Suppressor macrophage (primary cell): ENCODE results near the gene CCDC112.
"Not testable (repeated sequence)": the region's sequence is repeated elsewhere in the genome, so short reads cannot be mapped to it uniquely, and the experiment has no call there.

ENCODE experiments used
- DNase-seq, 4 experiments: peaks; one replicate each; pipeline ENCODE4 v3.0.0-alpha.2; 2020 to 2022
- total RNA-seq, 17 experiments: gene quantifications; one replicate each; lab custom pipeline; 2026; ENCODE audit warnings: mixed read lengths in 6 of 17, inconsistent platforms in 3 of 17; lab: John Stamatoyannopoulos, UW

The CCDC112 gene
- total RNA-seq = 3.5 to 25.7 (median 13.1) reads per million in 17 experiments

DNA sequence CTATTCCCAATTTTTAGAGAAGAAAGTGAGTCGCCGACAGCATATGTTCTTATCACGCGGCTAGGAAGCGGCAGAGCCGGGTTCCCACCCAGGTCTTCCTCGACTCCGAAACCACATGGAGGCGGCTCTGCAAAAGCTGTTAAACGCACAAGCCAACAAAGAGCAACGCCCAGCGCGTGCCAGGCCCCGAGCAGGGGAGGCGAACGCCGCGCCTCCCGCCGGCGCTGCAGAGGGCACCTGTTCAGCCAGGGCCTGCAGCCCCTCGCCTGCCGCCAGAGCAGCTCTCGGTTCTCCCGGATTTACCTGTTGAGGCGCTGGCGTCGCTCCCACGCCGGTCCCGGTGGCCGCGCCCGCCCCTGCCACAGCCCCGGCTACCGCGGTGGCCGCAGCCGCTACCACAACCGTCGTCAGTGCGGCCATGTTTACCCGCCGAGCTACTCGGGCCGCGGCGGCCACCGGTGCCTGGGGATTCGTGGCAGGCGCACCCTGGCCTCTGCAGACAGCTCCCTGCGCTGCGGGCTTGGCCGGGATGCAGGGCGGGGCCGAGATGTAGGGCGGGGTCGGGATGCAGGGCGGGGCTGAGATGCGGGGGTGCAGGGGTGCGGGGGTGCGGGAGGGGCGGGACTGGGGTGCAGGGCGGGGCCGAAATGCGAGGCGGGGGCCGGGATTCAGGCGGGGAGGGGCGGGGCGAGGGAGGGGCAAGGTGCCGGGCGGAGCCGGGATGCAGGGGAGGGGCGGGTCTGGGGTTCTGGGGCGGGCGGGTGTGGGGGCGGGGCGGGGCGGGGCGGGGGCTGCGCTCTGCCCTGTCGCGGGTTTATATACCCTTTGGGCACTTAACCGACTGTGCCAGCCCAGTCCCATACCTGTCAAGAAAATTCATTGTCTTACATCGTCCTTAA, at the start of gene CCDC112:
CCDC112 (minus strand) TSS at position 531 of the 899 bp plus-strand sequence; CDS start at position 420, 111 bp downstream.
- peak; percentile 79 to 95 (median 88) for DNase-seq

GRCh38 chr5:115345344-115345743, 48.9 kb upstream of the CCDC112 start:
- no peak for DNase-seq

- DNase-seq = no peak
These were observed 47.4 kb upstream of the CCDC112 start for GRCh38 chr5:115343855-115344254.

GRCh38 chr5:115342590-115343377, 46.3 kb upstream of the CCDC112 start:
- no peak for DNase-seq

GRCh38 chr5:115341745-115342144, 45.3 kb upstream of the CCDC112 start:
- no peak for DNase-seq

- DNase-seq = no peak
These were observed 42.4 kb upstream of the CCDC112 start for GRCh38 chr5:115338851-115339250.

DNA sequence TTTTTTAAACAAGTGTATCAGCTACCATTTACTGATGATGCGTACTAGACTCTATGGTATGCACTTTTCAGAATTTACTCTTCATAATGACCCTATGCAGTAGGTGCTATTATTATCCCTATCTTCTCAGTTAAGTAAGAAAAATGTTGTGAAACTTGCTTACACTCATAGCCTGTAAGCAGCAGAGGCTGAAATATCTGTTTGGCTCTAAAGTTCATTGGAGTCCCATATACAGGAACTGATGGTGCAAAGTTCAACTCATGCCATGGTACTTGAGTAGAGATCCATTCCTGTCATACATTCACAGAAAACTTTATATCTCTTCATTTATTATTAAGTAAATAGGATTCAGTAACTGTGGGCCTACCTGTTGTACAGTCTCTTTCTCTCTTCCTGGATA, 41.4 kb upstream of the CCDC112 start:
- DNase-seq = peak in 2 of 4 experiments; percentile 23 to 45

DNA sequence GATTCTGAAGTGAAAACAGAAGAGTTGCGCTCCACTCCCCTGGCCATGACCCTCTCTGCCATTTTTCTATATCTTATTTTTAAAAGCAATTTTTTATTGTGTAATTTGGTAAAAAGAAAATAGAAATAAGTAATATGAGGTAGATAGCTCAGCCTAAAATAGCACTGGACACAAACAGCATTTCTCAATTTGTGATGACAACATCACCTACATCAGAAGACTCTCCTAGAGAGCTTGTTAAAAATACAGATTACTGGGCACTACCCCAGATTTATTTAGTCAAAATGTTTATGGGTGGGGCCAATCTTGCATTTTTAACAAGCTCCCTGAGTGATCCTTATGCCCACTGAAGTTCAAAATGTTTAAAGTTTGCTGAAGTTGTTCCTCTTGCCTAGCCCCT, 40.5 kb upstream of the CCDC112 start:
- DNase-seq = peak in 1 of 4 experiments; percentile 29

GRCh38 chr5:115336201-115336720, 39.8 kb upstream of the CCDC112 start:
- DNase-seq = no peak

DNA sequence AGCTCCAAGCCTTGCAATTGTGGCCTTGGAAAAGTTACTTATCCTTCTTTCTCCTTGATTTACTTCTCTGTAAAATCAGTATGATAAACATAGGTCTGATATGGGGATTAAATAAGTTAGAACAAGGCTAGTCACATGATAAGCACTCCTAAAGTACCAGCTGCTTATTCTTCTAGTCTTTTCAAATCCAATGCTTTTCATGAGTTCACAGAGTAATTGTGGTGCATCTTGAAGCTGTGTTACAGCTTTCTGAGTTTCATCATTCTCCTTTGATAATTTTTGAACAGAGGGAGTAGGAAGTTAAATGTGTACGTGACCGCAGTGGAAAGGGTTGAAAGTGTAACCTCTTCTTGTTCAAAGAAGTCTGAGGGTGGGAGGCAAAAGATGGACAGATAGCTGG, 38.8 kb upstream of the CCDC112 start:
- no peak for DNase-seq

DNA sequence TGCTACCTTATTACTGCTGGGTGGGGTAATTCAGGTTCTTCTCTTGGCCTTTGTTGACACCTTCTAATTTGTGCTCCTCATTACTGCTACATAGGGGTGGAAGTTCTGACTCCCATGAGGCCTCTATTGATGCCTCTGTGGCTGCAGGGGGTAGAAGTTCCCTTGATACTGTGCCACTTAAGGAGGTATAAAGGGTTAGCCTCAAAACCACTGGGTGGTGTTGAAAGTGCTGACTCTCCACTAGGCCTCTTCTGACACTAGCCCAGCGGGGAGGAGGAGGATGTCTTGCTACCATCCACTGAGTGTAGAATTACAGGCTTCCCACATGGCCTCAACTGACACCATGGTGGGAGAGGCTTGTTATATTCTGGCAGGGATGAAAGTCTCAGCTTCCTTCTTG, 36.7 kb upstream of the CCDC112 start:
- DNase-seq = no peak

GRCh38 chr5:115330830-115331229, 34.4 kb upstream of the CCDC112 start:
- DNase-seq = no peak

GRCh38 chr5:115329475-115329874, 33.0 kb upstream of the CCDC112 start:
- DNase-seq = no peak

DNA sequence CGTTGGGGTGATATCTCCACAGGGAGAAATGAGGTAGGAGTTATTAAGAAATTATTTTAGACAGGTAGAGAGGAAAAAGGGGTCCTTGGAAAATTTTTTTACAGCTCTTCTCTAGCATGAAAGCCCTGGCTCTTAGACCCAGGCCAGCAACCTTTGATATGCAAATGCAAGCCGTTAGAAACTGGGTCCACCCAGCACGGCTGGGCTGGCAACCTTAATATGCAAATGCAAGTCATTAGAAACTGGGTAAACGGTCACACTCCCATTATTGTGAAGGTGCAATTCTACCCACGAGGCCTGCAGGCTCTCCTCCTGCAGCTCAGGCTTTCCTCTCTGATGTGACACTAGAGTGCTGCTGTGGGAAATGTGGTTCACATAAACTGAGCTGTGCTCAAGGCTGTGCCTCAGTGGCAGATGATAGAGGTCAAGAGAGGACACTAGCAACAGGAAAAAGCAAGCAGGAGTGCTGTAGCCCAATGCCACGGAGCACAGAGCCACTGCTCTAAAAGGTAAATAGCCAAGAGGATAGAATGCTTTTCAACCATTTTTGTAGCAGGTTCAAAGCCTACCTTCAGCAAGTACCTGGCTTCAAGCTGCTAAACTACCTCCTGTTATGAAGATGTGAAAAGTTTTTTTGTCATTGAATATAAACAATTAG, 32.3 kb upstream of the CCDC112 start:
- not testable (repeated sequence) for DNase-seq

DNA sequence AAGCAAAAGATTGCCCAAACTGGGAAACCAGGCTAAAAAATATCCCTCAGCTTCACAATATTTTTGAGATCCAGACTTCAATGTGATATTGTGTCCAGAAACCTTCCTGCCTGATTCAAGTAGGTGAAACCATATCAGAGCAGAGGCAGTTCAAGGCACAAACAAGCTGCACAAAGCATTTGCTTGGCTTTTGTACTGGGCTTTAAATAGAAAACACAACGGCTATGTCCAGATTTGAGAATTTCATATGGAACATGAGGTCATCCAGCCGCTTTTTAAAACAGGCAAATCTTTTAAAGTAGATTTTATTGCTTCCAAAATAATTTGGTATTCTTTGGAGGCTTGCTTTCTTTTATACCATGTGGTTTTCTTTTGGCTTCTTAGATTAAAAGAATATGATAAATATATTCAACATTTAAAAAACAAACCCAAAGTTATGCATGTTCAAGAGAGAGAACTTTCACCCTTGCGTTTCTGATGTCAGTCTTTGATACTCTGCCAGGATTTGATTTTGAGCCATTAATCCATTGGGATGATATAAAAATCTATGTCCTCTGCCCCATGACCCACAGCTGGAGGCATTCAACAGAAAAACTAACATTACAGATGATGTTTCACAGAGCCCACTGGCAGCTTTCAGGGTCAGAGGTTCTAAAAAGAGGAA, 29.0 kb upstream of the CCDC112 start:
- no peak for DNase-seq

GRCh38 chr5:115324021-115324420, 27.6 kb upstream of the CCDC112 start:
- no peak for DNase-seq

- no peak for DNase-seq
These were observed 26.3 kb upstream of the CCDC112 start for GRCh38 chr5:115322729-115323128.

- DNase-seq = no peak
These were observed 24.9 kb upstream of the CCDC112 start for GRCh38 chr5:115321309-115321708.

DNA sequence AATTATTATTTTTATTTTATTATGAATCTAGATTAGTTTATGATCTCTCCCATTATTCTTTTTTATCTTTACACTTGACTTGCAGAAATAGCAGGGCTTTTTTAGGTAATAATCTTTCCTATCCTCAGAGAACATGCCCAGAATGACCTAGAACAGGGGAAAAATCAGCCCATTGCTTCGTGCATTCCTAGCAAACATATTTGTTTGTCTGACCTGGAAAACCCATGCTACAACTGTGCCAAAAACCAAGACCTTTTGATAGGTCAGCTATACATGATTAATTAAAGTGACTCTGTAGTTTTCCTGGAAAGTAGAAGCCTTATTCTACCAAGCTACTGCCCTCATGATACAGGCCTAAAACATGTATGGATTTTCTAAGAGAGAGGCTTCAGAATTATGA, 24.1 kb upstream of the CCDC112 start:
- DNase-seq = no peak

DNA sequence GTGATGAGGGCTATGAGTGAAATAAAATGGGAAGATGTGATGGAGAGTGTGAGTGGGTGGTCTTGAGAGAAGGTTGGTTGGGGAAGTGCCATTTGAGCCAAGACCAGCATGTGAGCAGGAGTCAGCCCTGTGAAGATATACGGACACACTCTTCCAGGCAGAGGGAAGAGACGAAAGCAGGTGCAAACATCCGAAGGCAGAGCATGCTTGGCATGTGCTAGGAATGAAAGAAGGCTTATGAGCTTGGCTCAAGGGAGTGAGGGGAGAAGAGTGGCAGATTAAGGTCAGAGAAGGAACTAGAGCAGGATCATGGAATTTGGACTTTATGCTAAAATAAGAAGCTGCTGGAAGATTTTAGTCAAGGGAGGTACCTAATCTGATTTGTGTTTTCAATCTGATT, 23.6 kb upstream of the CCDC112 start:
- peak in 3 of 4 experiments; percentile 36 to 48 (median 43) for DNase-seq

- peak in 2 of 4 experiments; percentile 19 to 34 for DNase-seq
These were observed 22.6 kb upstream of the CCDC112 start for GRCh38 chr5:115319007-115319406.

- no peak for DNase-seq
These were observed 21.3 kb upstream of the CCDC112 start for GRCh38 chr5:115317736-115318135.
